Renal cortical epithelial cell (primary cell): ENCODE measurements around the gene POMGNT1. TPM values are rescaled to one million over a fixed set of nuclear protein-coding genes. Genes with fewer than 3 reads are reported as not detected.
A peak's percentile ranks its signal among the peaks of the same experiment; 100 is the strongest.

Experiments
- DNase-seq: peaks from one replicate; pipeline ENCODE4 v3.0.0-alpha.2; 2011; ENCODE audit warnings: low read depth
- total RNA-seq: library from RNA; depleted of rRNA; stranded (reverse); fragments of >200 nt; gene quantifications from 2 replicates; pipeline ENCODE4 v1.2.3, GENCODE V29; 2014

Gene POMGNT1
- total RNA-seq, 1 donor from 2014 or later = 34.0 TPM

- no peak for DNase-seq
These were observed 12.3 kb upstream of the POMGNT1 start for GRCh38 chr1:46210561-46210960.

GRCh38 chr1:46206399-46206798 lies 8.2 kb upstream of the POMGNT1 start:
- no peak for DNase-seq

GRCh38 chr1:46205791-46206190 lies 7.6 kb upstream of the POMGNT1 start:
- DNase-seq = no peak

- no peak for DNase-seq
These were observed 6.9 kb upstream of the POMGNT1 start for GRCh38 chr1:46205141-46205540.

GRCh38 chr1:46204406-46204742 lies 6.1 kb upstream of the POMGNT1 start:
- DNase-seq = no peak

GRCh38 chr1:46203738-46204405 lies 5.6 kb upstream of the POMGNT1 start:
- no peak for DNase-seq

- DNase-seq = no peak
These were observed 1.1 kb upstream of the POMGNT1 start for GRCh38 chr1:46199233-46199749.

- DNase-seq = no peak
These were observed 672 bp downstream of the POMGNT1 start for GRCh38 chr1:46197560-46197963.

- DNase-seq = no peak
These were observed 1.6 kb downstream of the POMGNT1 start for GRCh38 chr1:46196609-46197008.

GRCh38 chr1:46194641-46195193 lies 3.5 kb downstream of the POMGNT1 start:
- DNase-seq = no peak

GRCh38 chr1:46193984-46194570 lies 4.2 kb downstream of the POMGNT1 start:
- peak; percentile 57 for DNase-seq

- no peak for DNase-seq
These were observed 4.9 kb downstream of the POMGNT1 start for GRCh38 chr1:46193285-46193684.

GRCh38 chr1:46192171-46192570 lies 6.1 kb downstream of the POMGNT1 start:
- no peak for DNase-seq

GRCh38 chr1:46191033-46191701 lies 7.1 kb downstream of the POMGNT1 start:
- DNase-seq = no peak

GRCh38 chr1:46190539-46190938 lies 7.7 kb downstream of the POMGNT1 start:
- DNase-seq = no peak

GRCh38 chr1:46188295-46189030 lies 9.8 kb downstream of the POMGNT1 start:
- DNase-seq = no peak

- DNase-seq = no peak
These were observed 10.9 kb downstream of the POMGNT1 start for GRCh38 chr1:46187106-46187869.

- DNase-seq = peak; percentile 93
These were observed 12.2 kb downstream of the POMGNT1 start for GRCh38 chr1:46186076-46186475.

GRCh38 chr1:46184920-46185658 lies 13.1 kb downstream of the POMGNT1 start:
- no peak for DNase-seq

GRCh38 chr1:46183926-46184557 lies 14.2 kb downstream of the POMGNT1 start:
- DNase-seq = no peak
